Uterus (tissue), 4 donors: ENCODE data around the gene CCNJ. TPM values are rescaled to one million over a fixed set of nuclear protein-coding genes. Genes with fewer than 3 reads are reported as not detected.
A peak's percentile ranks its signal among the peaks of the same experiment; 100 is the strongest.
"Not testable (repeated sequence)": the region's sequence is repeated elsewhere in the genome, so short reads cannot be mapped to it uniquely, and the experiment has no call there.

Source experiments
- DNase-seq, 2 donors: peaks; one replicate each; pipeline ENCODE4 v3.0.0-alpha.2; 2019 to 2020
- H3K27ac ChIP-seq, 2 donors: fragments of 200-600 bp; sonication (generic); 1 replicate in 1 of 2; 2 replicates in 1 of 2; pipeline ENCODE4 v1.5.1; 2016 to 2018
- H3K27me3 ChIP-seq, 2 donors: fragments of 200-600 bp; sonication (generic); one replicate each; pipeline ENCODE4 v1.5.1; 2018 to 2019; ENCODE audit warnings: control low read depth in 1 of 2
- H3K36me3 ChIP-seq, 2 donors: fragments of 200-600 bp; sonication (generic); one replicate each; pipeline ENCODE4 v1.5.1; 2019; ENCODE audit warnings: control low read depth in 1 of 2
- H3K4me1 ChIP-seq, 2 donors: fragments of 200-600 bp; sonication (generic); one replicate each; pipeline ENCODE4 v1.5.1; 2018 to 2019; ENCODE audit warnings: control low read depth in 1 of 2
- H3K4me3 ChIP-seq, 2 donors: fragments of 200-600 bp; sonication (generic); 1 replicate in 1 of 2; 2 replicates in 1 of 2; pipeline ENCODE4 v1.5.1; 2018 to 2019; ENCODE audit warnings: mild to moderate bottlenecking in 1 of 2
- H3K9me3 ChIP-seq, 2 donors: fragments of 200-600 bp; sonication (generic); one replicate each; pipeline ENCODE4 v1.5.1; 2019; ENCODE audit warnings: control low read depth in 1 of 2
- POLR2A ChIP-seq, 2 donors: fragments of 450-650 bp; IDR thresholded peaks; one replicate each; pipeline ENCODE4 v1.6.1; 2016; ENCODE audit warnings: antibody characterized with exemption in 2 of 2, mild to moderate bottlenecking in 1 of 2, moderate library complexity in 1 of 2
- intact Hi-C: fragments of 100-400 bp; cut with DNase I; formaldehyde crosslinking; loops from one replicate; pipeline ENCODE4 v1.15.1; 2023; ENCODE audit warnings: low total_unique reads
- total RNA-seq, 4 donors: library from RNA; depleted of rRNA in 3 of 4; stranded (reverse); fragments of >200 nt in 3 of 4; gene quantifications; one replicate each; pipeline versions ENCODE4 v1.1.0 to v1.2.4, GENCODE V29; 2014 to 2023
- TF ChIP-seq, protein P1 (sequence below), 4 experiments: fragments of 200-600 bp in 2 of 4; fragments of 450-650 bp in 2 of 4; sonication (generic) in 2 of 4; IDR thresholded peaks; one replicate each; pipeline ENCODE4 v1.5.1; 2016 to 2019; ENCODE audit warnings: antibody characterized with exemption in 4 of 4, mild to moderate bottlenecking in 2 of 4, moderate library complexity in 1 of 4
- donor health status: DM: yes; HTN: yes; CAD: no.

CCNJ gene, protein sequence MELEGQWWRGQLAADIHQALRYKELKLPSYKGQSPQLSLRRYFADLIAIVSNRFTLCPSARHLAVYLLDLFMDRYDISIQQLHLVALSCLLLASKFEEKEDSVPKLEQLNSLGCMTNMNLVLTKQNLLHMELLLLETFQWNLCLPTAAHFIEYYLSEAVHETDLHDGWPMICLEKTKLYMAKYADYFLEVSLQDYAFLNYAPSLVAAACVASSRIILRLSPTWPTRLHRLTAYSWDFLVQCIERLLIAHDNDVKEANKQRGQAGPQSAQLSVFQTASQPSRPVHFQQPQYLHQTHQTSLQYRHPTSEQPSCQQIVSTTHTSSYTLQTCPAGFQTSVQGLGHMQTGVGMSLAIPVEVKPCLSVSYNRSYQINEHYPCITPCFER
- total RNA-seq = 10 to 100 TPM in 1 of 4 donors, 1 to 10 TPM in 2, under 1 TPM in 1; 0.51 to 14.9 (median 4.5) TPM

DNA sequence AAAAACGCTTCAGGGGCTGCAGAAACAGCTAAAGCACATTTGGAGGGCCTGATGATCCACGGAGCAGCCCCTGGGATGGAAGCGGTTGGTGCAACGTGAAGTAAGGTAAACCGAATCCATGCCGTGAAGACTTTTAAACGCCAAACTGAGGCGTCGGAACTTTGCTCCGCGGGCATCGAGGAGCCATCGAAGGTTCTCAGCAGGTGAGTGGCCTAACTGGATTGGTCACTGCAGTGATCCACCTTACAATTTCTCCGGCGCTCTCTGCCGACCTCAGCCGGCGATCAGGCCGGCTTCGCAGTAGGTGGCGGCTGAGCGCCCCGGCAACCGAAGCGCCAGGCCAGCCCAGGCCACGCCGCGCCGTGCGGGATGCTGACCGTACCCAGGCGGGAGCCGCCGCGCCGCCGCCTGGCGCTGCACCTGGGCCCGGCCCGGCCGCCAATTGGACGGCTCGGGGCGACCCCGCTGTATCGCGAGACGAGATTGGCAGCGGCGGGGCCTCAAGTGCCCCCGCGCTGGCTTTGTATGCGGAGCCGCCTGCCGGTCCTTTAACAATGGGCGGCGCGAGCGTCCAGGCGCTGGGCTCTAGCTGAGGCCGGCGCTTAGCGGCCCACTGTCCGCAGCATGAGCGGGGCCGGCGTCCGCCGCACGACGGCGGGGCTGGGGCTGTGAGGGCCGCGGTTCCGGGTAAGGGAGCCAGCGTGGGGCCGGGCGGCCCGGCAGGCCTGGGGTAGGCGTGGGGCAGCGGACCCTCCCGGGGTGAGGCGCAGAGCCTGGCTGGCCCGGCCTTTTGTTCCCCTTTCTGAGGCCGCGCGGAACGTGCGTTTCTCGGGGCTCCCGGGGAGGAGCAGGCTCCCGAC is at the start of gene CCNJ:
Gene CCNJ, plus strand, starts transcription at position 551 of the 860 bp plus-strand sequence. CDS start 811 bp downstream, outside the sequence.
- peak; percentile 83 to 87 for TF ChIP-seq POLR2A (IDR thresholded peaks at IDR 0.05)
- TF ChIP-seq, protein P1, sequence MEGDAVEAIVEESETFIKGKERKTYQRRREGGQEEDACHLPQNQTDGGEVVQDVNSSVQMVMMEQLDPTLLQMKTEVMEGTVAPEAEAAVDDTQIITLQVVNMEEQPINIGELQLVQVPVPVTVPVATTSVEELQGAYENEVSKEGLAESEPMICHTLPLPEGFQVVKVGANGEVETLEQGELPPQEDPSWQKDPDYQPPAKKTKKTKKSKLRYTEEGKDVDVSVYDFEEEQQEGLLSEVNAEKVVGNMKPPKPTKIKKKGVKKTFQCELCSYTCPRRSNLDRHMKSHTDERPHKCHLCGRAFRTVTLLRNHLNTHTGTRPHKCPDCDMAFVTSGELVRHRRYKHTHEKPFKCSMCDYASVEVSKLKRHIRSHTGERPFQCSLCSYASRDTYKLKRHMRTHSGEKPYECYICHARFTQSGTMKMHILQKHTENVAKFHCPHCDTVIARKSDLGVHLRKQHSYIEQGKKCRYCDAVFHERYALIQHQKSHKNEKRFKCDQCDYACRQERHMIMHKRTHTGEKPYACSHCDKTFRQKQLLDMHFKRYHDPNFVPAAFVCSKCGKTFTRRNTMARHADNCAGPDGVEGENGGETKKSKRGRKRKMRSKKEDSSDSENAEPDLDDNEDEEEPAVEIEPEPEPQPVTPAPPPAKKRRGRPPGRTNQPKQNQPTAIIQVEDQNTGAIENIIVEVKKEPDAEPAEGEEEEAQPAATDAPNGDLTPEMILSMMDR (IDR thresholded peaks at IDR 0.05) = peak in 3 of 4 experiments; percentile 32 to 36 (median 33)
- Histone ChIP-seq H3K4me3 (peak within 1 kb of the TSS; percentile 53 to 93), H3K4me1 (no peaks in the 10 kb centered on the region), H3K27ac (peak within 1 kb of the TSS; percentile 70 to 91), H3K27me3 (no peaks in the 10 kb centered on the region), H3K9me3 (no peaks in the 10 kb centered on the region), H3K36me3 (no peaks in the 10 kb centered on the region)
- peak; percentile 83 to 87 for DNase-seq
- intact Hi-C loops = no loop called here

DNA sequence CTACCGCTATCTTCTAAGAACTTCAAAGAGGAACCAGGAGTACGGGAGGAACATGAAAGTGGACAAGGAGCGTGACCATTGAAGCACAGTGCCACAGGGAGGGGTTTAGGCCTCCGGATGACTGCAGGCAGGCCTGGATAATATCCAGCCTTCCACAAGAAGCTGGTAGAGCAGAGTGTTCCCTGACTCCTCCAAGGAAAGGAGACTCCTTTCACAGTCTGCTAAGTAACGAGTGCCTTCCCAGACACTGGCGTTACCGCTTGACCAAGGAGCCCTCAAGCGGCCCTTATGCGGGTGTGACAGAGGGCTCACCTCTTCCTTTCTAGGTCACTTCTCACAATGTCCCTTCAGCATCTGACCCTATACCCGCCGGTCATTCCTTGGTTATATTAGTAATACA is 49.0 kb upstream of the CCNJ start:
- H3K27ac ChIP-seq, H3K36me3 ChIP-seq, H3K27me3 ChIP-seq, intact Hi-C loops, DNase-seq, H3K4me3 ChIP-seq, H3K9me3 ChIP-seq, H3K4me1 ChIP-seq: not testable (repeated sequence)

DNA sequence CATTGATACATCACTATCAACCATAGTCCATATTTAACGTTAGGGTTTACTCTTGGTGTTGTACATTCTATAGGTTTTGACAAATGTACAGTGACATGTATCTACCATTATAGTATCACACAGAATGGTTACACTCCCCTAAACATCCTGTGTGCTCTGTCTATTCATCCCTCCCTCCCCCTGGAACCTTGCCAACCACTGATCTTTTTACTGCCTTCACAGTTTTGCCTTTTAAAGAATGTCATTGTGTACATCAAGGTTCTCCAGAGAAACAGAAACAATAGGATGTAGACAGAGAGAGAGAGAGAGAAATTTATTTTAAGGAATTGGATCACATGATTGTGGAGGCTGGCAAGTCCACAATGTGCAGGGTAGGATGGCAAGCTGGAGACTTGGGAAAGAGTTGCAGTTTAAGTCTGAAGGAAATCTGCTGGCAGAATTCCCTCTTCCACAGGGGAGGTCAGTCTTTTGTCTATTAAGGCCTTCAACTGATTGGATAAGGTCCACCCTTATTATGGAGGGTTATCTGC is 45.1 kb upstream of the CCNJ start:
- H3K36me3 ChIP-seq = no peaks in the 10 kb centered on the region
- intact Hi-C loops = no loop called here
- no peaks in the 10 kb centered on the region for H3K9me3 ChIP-seq
- no peak for DNase-seq
- no peaks in the 10 kb centered on the region for H3K4me1 ChIP-seq
- TF ChIP-seq POLR2A (IDR thresholded peaks at IDR 0.05) = no peak
- TF ChIP-seq, protein P1 (IDR thresholded peaks at IDR 0.05) = no peak
- H3K27ac ChIP-seq = no peak overlapping the region
- no peaks in the 10 kb centered on the region for H3K27me3 ChIP-seq
- no peak overlapping the region for H3K4me3 ChIP-seq

DNA sequence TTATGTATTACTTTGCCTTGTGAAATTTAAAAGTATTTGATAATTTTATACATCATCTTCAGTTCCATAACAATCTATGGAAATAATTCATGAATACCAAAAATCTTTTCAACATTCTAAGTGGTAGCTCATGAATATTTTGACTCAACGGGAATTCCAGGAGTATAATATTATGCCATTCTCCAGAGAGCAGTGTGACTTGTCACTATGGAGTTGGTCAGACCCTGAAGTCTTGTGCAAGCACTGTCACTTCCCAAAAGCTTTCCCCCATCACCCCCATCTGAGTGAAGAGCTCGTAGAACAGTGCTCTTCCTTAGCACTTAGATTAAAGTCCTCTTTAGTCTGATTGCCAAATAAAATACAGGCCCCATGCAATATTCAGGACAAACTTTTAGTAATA is 29.4 kb upstream of the CCNJ start:
- Histone ChIP-seq H3K4me1 (no peaks in the 10 kb centered on the region), H3K27me3 (no peaks in the 10 kb centered on the region), H3K9me3 (no peaks in the 10 kb centered on the region), H3K4me3 (no peak overlapping the region), H3K36me3 (no peaks in the 10 kb centered on the region), H3K27ac (no peak overlapping the region)
- intact Hi-C loops = no loop called here
- DNase-seq = no peak
- TF ChIP-seq POLR2A (IDR thresholded peaks at IDR 0.05) = no peak
- TF ChIP-seq, protein P1 (IDR thresholded peaks at IDR 0.05) = no peak

DNA sequence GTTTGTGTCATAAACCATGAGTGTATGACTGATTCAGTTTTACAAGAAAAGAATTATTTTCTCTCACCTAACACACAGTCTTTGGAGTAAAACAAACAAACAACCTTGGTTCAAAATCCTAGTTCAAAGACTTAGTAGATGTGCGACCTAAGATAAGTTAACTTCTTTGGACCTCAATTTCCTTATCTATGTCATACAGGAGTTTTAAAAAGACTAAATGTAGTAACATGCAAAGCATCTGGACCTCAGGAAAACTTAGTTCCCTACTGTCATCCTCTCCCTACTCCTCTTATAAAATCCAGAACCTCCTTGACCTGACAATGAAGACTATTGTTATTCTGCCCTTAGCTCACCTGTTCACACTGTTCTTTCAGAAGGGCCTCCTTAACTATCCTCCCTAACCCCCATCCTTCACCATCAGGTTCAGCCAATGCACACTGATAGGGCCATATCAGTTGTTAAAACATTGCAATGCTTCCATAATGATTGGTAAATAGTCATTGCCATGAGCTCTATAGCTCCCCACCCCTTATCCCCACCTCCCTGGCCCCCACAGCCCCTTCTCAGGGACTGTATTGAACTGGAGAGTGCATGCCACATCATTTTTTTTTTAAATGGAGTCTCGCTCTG is 28.8 kb upstream of the CCNJ start:
- intact Hi-C loops = no loop called here
- no peak for DNase-seq
- no peak for TF ChIP-seq POLR2A (IDR thresholded peaks at IDR 0.05)
- TF ChIP-seq, protein P1 (IDR thresholded peaks at IDR 0.05) = no peak
- Histone ChIP-seq H3K4me1 (no peaks in the 10 kb centered on the region), H3K9me3 (no peaks in the 10 kb centered on the region), H3K27me3 (no peaks in the 10 kb centered on the region), H3K36me3 (no peaks in the 10 kb centered on the region), H3K27ac (no peak overlapping the region), H3K4me3 (no peak overlapping the region)
